ENCODE measurements around the gene ARL8A. TPM values are rescaled to one million over a fixed set of nuclear protein-coding genes. Genes with fewer than 3 reads are reported as not detected.
"Not testable (repeated sequence)": the region's sequence is repeated elsewhere in the genome, so short reads cannot be mapped to it uniquely, and the experiment has no call there.

The ARL8A gene
- polyA plus RNA-seq, 3 donors, result 41.9 to 46.0 (median 43.3) TPM

- DNase-seq (ENCODE audit: low read depth in 3 of 3, low spot score in 2 of 3), result no peak
Measured at GRCh38 chr1:202122639-202123335, 21.8 kb downstream of the ARL8A start, which contains the start of gene GPR37L1. Gene GPR37L1 (plus strand): TSS chr1:202122917. CDS start chr1:202122964, 47 bp downstream.

- no peak for DNase-seq (ENCODE audit: low read depth in 3 of 3, low spot score in 2 of 3)
Measured at GRCh38 chr1:202121006-202121405, 23.5 kb downstream of the ARL8A start.

- no peak for DNase-seq (ENCODE audit: low read depth in 3 of 3, low spot score in 2 of 3)
Measured at GRCh38 chr1:202117898-202118371, 26.6 kb downstream of the ARL8A start.

- DNase-seq (ENCODE audit: low read depth in 3 of 3, low spot score in 2 of 3), result no peak
Measured at GRCh38 chr1:202116287-202116686, 28.2 kb downstream of the ARL8A start.

GRCh38 chr1:202113690-202114300, 30.7 kb downstream of the ARL8A start:
- no peak for DNase-seq (ENCODE audit: low read depth in 3 of 3, low spot score in 2 of 3)

GRCh38 chr1:202112859-202113689, 31.5 kb downstream of the ARL8A start:
- DNase-seq (ENCODE audit: low read depth in 3 of 3, low spot score in 2 of 3), result no peak

- not testable (repeated sequence) for DNase-seq (ENCODE audit: low read depth in 3 of 3, low spot score in 2 of 3)
Measured at GRCh38 chr1:202111589-202111988, 32.9 kb downstream of the ARL8A start.

GRCh38 chr1:202110977-202111376, 33.6 kb downstream of the ARL8A start:
- no peak for DNase-seq (ENCODE audit: low read depth in 3 of 3, low spot score in 2 of 3)

- no peak for DNase-seq (ENCODE audit: low read depth in 3 of 3, low spot score in 2 of 3)
Measured at GRCh38 chr1:202107801-202108731, 36.5 kb downstream of the ARL8A start.

- no peak for DNase-seq (ENCODE audit: low read depth in 3 of 3, low spot score in 2 of 3)
Measured at GRCh38 chr1:202107321-202107761, 37.2 kb downstream of the ARL8A start.

GRCh38 chr1:202106340-202107254, 37.9 kb downstream of the ARL8A start:
- DNase-seq (ENCODE audit: low read depth in 3 of 3, low spot score in 2 of 3), result no peak

GRCh38 chr1:202105571-202106339, 38.8 kb downstream of the ARL8A start:
- no peak for DNase-seq (ENCODE audit: low read depth in 3 of 3, low spot score in 2 of 3)

GRCh38 chr1:202104073-202104472, 40.5 kb downstream of the ARL8A start:
- no peak for DNase-seq (ENCODE audit: low read depth in 3 of 3, low spot score in 2 of 3)

GRCh38 chr1:202101184-202101583, 43.4 kb downstream of the ARL8A start:
- DNase-seq (ENCODE audit: low read depth in 3 of 3, low spot score in 2 of 3), result no peak

GRCh38 chr1:202093858-202094257, 50.7 kb downstream of the ARL8A start:
- no peak for DNase-seq (ENCODE audit: low read depth in 3 of 3, low spot score in 2 of 3)

GRCh38 chr1:202090994-202091393, 53.5 kb downstream of the ARL8A start:
- no peak for DNase-seq (ENCODE audit: low read depth in 3 of 3, low spot score in 2 of 3)

- DNase-seq (ENCODE audit: low read depth in 3 of 3, low spot score in 2 of 3), result no peak
Measured at GRCh38 chr1:202088206-202088605, 56.3 kb downstream of the ARL8A start.

- no peak for DNase-seq (ENCODE audit: low read depth in 3 of 3, low spot score in 2 of 3)
Measured at GRCh38 chr1:202086579-202087350, 57.8 kb downstream of the ARL8A start.

All from right renal cortex interstitium (tissue), 3 donors.